IPS DF 4.7 (cell line): ENCODE measurements around the gene AKAP12.
"Not testable (repeated sequence)": the region's sequence is repeated elsewhere in the genome, so short reads cannot be mapped to it uniquely, and the experiment has no call there.

Experiments
- DNase-seq: peaks from one replicate; pipeline ENCODE4 v3.0.0-alpha.2; 2013; ENCODE audit warnings: low spot score; ENCODE audit errors: extremely low read depth

Gene AKAP12

DNA sequence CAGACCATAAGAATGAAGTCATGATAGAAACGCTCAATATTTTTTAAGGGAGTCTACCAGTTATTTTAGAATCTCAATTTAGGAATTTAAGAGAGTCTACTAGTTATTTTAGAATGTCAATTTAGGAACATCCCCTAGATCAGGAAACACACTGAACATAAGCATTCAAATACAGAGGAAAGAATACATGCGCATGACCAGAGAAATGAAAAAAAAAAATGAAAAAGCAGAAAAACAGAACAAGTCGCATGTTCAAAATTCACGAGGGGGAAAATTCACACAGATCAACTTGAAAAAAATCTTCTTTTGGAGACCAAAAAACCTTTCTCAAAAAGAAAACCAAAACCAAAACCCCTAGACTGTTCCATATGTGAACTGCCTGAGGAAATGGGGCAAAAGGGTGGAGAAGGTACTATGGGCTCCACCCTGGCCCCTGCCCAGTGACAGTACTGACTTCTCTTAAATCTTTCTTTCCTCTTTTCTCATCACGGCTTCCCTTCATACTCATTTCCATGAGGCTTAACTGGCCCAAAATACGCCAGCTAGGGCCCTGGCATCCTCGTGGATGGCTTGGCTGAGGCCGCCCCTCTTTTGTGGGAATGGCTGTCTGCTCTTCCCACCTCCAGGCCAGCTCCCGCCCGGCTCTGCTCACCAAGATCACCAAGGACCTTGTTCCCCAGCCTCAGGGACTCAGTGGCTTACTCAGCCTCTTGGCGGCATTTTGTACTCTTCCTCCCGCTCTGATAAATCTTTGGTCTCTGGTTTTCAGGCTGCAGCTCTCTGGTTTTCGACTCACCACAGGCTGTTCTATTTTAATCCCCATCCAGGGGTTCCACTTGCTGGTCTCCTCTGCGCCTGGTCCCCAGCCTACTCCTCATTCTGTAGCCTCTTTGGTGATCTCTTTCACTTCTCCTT, 140.4 kb downstream of the AKAP12 start:
- no peak for DNase-seq

DNA sequence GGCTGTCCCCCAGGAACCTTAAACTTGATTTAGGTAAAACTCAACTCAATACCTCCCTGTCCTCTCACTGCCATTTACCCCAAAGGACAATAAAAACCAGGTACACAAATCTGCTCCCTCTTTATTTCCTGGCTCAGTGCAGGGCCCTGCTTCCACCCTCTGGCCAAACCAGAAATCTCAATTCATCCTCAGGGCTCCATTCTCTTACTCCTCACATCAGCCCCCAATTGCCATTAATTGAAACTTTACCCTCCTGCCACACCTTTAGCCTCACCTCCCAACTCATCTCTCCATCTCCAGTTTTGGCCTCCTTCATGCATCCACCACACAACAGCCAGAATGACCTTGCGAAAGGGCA, 141.1 kb downstream of the AKAP12 start:
- no peak for DNase-seq

DNA sequence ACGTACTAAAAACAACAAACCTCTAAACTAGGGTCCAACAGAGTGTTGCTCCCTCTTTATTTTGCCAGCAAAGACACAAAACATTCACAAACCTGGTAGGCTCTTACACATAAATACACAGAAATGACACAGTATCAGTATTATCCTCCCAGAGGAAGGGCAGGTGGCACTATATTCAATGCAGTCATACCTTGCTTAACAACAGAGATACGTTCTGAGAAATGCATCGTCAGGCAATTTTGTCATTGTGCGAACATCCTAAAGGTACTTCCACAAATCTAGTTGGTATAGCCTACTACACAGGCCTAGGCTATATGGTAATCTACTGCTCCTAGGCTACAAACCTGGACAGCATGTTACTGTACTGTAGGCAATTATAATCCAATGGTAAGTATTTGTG, 142.0 kb downstream of the AKAP12 start:
- DNase-seq: no peak

DNA sequence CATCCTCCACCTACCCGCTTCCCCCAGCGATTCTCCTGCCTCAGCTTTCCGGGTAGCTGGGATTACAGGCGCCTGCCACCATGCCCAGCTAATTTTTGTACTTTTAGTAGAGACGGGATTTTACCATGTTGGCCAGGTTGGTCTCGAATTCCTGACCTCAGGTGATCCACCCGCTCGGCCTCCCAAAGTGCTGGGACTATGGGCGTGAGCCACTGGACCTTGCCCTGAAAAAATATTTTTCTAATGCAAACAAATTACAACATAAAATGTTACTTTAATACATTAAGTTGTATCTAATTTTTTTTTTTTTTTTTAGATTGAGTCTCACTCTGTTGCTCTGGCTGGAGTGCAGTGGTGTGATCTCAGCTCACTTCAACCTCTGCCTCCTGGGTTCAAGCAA, 142.9 kb downstream of the AKAP12 start:
- DNase-seq: not testable (repeated sequence)

DNA sequence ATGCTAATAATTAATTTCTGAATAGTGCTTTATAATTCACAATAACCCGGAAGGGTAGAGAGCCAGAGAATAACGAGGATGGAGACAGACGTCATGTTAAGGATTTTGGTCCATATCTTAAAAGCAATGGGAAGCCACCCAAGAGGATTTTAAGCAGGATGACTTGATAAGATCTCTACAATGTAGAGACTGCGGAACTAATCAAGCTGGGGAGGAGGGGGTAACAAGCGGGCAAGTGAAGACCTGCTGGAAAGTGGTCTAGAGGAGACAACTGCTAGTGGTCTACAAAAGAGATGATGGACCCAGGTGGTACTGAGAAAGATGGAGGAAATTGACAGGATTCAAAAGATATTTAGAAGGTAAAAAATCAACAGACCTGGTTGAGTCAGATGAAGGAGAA, 144.4 kb downstream of the AKAP12 start:
- DNase-seq: no peak

DNA sequence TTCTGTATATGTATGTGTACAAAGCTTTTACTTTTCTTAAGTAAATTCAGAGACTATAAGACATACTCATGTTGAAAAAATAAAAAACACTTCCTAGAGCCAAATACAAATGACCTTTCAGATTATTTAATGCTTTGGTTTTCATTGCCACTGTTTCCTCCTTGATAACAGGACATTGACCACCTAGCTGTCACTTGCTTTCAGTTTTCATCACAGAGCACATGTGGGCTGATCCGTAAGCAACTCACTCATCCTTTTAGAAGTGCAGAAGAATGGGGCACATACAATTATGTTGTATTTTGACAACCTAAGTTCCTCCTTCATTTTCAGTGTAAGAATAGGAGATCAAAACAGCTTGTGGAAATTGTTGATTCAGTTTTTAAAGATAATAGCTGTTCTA, 145.4 kb downstream of the AKAP12 start:
- no peak for DNase-seq

DNA sequence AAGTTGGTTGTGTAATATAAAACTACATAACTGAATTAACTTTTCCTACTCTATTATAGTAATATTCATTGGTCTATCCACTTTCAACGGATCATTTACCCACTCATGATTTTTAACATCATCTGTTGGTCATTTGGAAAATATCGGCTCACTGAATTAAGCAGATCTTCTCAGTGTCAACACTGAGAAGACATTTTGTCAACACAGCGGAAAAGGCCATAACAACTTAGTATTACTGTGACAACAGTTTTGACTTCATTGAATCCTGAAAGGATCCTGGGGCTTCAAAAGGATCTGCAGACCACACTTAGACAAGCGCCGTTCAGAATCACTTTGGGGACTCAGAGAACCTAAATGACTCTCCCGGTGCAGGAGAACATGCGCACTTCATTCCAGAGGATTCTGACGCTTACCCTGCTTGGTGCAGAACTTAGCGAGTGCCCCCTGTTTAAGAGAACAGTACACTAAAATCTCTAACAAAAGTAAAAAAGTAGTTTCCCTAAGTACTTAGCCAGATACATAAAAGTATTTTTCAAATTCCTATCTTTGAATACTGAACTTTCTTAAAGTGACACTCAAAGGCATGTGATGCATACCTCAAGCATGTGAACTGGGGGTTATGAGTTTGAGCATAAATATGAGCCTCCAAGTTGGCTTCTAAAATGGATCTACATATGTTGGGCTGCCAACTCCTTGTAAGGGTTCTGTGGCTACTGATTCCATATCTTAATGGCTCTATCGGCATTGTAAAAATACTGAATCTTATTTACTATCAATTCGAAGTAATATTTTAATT, 147.6 kb downstream of the AKAP12 start:
- DNase-seq: no peak

DNA sequence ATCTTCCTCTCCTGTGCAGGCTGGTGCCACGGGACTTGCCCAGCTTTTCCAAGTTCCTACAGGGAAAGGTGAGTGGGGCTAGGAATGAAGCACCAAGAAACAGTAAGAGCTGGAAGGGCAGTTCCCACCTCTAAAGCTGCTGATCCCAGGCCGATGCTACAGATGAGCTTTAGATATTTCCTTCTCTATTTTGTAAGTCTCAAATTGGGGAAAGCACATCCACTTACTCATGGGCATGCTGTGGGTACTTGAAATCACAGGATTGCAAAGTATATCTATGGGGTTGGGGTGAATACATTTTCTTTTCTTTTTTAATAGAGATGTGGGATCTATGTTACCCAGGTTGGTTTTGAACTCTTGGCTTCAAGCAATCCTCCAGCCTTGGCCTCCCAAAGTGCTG, 148.5 kb downstream of the AKAP12 start:
- no peak for DNase-seq

DNA sequence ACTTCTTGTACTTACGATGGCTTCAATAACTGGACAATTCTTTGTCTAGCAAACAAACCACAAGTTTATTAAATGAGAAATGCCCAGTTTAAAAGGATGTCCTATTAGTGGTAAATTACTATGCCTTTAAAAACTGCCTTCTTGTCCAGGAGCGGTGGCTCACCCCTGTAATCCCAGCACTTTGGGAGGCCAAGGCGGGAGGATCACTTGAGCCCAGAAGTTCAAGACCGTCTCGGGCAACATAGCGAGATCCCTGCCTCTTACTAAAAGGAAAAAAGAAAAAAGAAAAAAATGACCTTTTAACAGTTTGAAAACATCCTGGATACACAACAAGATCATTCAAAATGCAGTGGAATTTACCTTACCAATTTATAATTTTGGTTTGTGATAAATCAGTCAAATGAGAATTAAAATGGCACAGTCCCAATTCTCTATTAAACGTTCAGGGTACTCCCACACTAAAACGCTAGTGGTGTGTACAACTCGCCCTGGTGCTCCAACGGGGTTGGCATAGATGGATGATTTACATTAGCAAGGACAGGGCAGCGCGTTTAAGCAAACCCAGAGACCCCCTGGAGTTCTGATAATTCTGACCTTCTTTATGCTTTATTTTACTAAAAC, 149.3 kb downstream of the AKAP12 start:
- no peak for DNase-seq

DNA sequence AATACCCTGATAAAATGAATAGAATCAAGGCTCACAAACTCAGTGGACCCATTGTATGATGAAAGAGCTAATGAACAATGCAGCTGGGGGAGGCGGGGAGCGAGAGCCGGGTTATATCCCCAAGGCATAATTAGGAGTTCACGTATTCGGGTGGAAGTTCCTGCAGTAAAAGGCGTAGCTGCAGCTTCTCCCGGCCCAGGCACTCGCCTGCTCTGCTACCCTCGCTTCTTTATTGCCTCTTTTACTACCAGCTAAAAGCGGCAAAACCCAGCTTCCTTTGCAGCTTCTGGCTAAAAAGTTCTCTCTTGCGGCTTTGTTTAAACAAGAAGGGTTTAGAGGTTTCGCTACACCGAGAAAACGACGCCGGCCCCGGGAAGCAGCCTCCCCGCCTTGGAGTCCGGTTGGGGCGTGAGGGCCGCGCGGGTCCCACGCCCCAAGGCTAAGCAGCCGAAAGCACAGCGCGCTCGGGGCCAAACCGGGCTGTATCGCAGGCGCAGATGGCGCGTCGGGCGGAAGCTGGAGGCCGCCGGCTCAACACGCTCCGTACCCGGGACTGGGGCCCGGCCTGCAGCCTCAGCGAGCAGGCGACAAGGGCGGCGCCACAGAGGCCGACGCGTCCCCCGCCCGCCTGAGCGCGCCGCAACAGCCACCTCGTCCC, 150.0 kb downstream of the AKAP12 start:
- no peak for DNase-seq

DNA sequence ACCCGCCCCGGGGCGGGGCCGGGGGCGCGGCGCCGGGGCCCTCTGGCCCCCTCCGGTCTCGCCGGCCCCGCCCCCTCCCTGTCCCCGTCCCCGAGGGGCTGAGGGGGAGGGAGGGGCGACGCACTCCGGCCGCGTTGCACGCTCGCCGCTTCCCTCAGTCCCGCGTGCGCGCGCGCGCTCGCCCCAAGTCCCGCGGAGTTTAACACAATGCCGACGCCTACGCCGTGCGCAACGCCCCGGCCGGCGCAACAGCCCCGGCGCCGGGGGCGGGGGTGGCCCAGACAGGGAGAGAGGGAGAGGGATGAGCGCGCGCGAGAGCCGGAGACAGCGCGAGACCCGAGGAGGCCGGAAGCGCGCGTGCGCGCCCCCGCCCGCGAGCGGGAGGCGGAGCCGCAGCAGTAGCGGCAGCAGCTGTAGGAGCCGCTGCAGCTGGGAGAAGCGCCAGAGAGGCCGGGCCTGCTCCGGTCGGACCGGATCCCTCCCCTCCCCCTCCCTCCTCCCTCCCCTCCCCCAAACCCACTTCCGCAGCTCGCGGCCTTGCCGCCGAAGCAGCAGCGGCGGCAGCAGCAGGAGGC, 150.6 kb downstream of the AKAP12 start:
- DNase-seq: peak; percentile 78

DNA sequence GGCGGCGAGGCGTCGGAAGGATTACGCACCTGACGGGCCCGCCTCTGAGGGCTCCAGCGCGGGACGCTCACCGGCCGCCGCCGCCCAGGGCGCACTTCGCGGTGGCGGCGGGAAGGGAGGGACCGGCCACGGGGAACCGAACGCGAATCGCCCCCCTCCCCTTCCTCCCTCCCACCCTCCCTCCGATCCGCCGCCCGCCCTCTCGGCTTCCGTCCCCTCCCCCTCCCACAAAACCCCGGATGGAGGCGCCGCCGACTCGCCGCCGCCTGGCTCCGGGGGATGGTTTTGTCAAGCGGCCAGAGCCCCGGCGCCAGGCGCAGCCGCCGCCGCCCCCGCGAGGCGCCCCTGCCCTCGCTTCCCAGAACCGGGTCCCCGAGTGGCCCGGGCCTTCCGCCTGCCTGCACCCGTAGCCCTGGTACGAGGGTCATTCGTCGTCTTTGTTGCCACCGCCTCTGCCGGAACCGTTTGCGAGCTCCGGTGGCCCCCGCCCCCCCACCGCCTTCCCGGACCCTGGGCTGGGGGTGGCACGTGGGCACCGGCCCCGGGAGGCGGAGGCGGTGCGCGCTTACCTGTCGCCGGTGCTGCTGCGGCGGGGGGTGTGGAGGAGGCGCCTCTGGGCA, 151.2 kb downstream of the AKAP12 start:
- DNase-seq: no peak

DNA sequence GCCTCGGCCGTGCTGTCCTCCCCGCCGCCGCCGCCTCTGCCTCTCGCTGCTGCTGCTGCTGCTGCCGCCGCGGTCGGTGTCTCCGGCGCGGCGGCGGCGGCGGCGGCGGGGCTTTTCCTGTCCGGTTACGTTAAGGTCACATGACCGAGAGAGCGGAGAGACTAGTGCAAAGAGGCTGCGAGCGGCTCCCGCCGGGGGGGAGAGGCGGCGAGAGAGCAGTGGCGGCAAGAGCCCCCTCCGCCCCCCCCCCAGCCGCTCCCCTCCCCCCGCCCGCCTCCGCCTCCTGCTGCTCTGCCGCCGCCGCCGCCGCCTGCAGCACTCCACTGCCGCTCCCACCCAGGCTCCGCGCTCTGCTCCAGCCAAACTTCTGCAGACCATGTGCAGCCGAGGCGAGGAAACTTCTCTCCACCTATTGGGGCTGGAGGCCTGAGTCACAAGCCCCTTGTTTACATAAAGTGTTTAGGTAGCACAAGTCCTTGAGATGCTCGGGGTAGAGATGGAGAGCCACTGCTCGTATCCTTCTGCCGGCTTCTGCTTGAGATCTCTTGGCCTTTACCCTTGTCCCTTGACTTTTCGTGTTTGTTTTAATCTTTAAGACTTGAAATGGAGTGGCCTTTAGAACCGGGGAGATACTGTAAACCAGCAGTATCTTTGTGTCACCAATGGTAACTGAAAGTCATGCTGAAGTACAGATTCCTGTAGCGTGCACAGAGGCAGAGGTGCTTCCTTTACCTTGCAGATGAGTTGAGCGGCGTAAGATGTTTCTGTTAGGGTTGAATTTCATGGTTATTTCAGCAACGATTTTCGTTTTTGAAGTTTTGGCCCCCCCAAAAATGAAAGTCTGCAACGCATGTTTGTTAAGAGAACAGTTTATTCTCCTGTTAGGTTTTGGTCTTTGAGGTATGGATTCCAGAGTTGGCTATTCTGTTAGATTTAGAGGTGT, 152.0 kb downstream of the AKAP12 start, which contains the start of gene ZBTB2:
TSS of gene ZBTB2 (minus strand) at position 89 of the 943 bp plus-strand sequence. CDS start 17,922 bp downstream, outside the sequence.
- DNase-seq: no peak

DNA sequence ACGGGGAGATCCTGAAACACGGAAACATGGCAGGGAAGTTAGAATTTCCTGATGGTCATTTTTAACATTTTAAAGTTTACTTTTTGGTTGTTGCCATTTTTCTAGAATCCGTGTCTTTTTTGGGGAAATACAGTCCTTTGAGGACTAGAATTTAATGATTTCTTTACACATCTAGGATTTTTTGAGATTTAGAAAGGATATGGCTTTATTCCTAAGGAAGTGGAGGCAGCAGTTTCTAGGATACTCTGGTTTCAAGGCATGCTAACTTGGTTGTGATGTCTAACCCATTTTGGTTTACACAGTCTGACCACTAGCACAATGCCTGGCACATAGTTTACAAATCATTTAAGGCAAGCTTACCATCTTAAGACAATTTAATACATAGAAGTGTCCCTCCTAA, 152.7 kb downstream of the AKAP12 start:
- DNase-seq: no peak

DNA sequence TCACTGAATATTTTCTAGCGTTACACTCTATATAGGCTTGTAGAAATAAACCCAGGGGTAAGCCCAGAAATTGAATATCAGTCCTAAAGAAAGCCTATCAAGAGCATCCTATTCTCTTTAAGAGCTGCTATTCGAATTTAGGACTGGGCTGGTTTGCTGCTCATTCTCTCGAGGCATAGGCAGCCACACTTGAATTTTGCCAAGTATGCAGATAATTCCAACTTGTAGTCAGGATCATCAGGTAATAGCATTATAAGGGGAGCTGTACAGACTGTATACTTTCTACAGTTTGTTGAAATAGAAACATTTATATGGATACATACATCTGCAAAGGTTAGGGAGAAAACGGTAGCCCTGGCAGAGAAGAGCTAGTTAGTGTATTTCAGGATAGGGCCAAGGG, 153.6 kb downstream of the AKAP12 start:
- DNase-seq: no peak

DNA sequence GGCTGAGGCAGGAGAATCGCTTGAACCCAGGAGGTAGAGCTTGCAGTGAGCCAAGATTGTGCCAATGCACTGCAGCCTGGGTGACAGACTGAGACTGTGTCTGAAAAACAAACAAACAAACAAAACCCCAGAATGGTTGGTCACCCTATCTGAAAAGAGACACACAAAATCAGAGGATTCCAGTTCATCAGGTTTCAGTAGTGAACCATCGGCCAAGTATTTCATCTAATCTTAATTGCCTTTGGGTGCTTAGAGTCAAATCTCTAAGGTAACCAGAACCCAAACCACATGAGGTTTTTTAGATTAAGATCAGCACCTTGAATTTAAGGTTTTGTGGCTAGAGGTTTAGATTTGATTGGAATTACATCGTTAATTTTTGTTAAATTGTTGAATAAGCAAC, 159.9 kb downstream of the AKAP12 start:
- DNase-seq: no peak

DNA sequence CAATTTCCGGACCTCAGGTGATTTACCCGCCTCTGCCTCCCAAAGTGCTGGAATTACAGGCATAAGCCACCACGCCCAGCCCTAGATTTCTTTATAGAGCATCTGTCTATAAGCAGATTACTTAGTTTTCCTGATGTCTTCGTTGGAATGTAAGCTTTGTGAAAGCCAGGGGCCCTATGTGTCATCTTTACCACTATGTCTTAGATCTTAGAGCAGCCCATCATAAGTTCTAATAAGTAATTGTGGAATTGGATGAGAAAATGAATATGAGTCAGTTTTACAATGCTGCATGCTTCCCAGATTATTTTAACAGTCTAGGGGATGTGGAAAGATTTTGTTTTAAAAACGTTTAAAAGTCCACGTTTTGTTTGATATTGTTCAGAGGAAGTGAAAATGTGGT, 160.7 kb downstream of the AKAP12 start:
- no peak for DNase-seq

DNA sequence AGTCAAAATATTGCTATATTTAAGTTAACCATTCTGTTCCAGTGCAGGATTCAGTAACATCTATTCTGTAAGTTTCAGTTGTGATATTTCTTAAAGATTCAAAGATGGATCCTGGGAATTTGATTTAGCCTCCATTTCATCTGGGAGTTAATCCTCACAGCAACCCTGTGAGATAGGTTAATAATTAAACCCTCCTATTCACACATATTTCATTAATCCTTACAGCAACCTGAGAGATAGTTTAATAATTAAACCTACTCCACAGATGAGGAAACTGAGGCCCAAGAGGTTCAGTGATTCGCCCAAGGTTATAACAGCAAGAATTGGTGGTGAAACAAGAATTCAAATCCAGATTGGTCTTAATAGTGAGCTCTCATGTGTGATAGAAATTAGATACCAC, 162.5 kb downstream of the AKAP12 start:
- DNase-seq: no peak

DNA sequence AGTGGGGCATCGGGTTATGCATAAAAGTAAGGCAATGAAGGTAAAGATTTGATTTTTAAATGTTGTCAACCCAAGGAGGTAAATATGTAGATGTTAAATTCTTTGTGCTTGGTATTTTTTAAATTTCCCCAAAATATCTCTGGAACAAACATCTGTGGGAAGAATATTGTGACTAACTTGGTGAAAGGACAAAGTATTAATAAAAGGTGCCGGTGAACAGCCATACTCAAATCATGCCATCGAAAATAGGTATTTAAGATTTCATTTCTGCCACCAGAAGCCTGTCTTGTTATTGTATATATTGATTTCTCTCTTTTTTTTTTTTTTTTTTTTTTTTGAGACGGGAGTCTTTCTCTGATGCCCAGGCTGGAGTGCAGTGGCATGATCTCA, 164.1 kb downstream of the AKAP12 start:
- DNase-seq: no peak
